SK-N-SH (cell line): ENCODE data around the gene OPHN1. TPM values are rescaled to one million over a fixed set of nuclear protein-coding genes. Genes with fewer than 3 reads are reported as not detected.

Experiments
- CTCF ChIA-PET: fragments of 300-600, 350-600 bp; formaldehyde crosslinking; extraction: SDS; loops from one replicate; lab custom pipeline; 2021; lab: Yijun Ruan, JAX
- POLR2A ChIA-PET: fragments of 350-600 bp; sonication (Branson Sonifier 250); formaldehyde crosslinking; extraction: SDS; loops from one replicate; lab custom pipeline; 2020; ENCODE audit warnings: antibody characterized with exemption, inconsistent platforms; lab: Yijun Ruan, JAX
- DNase-seq: peaks from one replicate; pipeline ENCODE4 v3.0.0; 2012
- H2AFZ ChIP-seq: fragments of 200-600 bp; sonication (generic); 2 replicates; pipeline ENCODE4 v1.8.1; 2016; ENCODE audit warnings: antibody characterized with exemption, mild to moderate bottlenecking, low read depth
- H3F3A ChIP-seq: fragments of 200-600 bp; sonication (generic); replicated peaks from 2 replicates; pipeline ENCODE3; 2016; ENCODE audit warnings: antibody characterized with exemption, mild to moderate bottlenecking; ENCODE audit not compliant: insufficient read depth
- H3K27ac ChIP-seq, 2 experiments: fragments of 200-500 bp in 1 of 2; fragments of 200-600 bp in 1 of 2; sonication (Bioruptor generic) in 1 of 2; sonication (generic), shearing (Covaris generic) in 1 of 2; 2 replicates each; pipeline versions ENCODE4 v1.5.1 to v1.6.1; 2014 to 2016; ENCODE audit warnings: low read depth in 2 of 2, inconsistent platforms in 1 of 2, low read length in 1 of 2, mild to moderate bottlenecking in 1 of 2, mixed read lengths in 1 of 2
- H3K27me3 ChIP-seq: fragments of 200-600 bp; sonication (generic), shearing (Covaris generic); 2 replicates; pipeline ENCODE4 v1.6.1; 2016; ENCODE audit warnings: mixed run types; ENCODE audit not compliant: insufficient read depth
- H3K36me3 ChIP-seq, 2 experiments: fragments of 200-500 bp in 1 of 2; fragments of 200-600 bp in 1 of 2; sonication (Bioruptor generic) in 1 of 2; sonication (generic) in 1 of 2; replicated peaks in 1 of 2; 2 replicates each; pipeline versions ENCODE3 to v1.5.1; 2014 to 2016; ENCODE audit warnings: low read length in 1 of 2, mild to moderate bottlenecking in 1 of 2; ENCODE audit not compliant: insufficient read depth in 2 of 2, control insufficient read depth in 1 of 2
- H3K4me1 ChIP-seq, 2 experiments: fragments of 200-500 bp in 1 of 2; fragments of 200-600 bp in 1 of 2; sonication (Bioruptor generic) in 1 of 2; sonication (generic), shearing (Covaris generic) in 1 of 2; 2 replicates each; pipeline versions ENCODE4 v1.5.1 to v1.6.1; 2014 to 2016; ENCODE audit warnings: low read depth in 1 of 2, low read length in 1 of 2, mixed run types in 1 of 2; ENCODE audit not compliant: insufficient read depth in 2 of 2, control insufficient read depth in 1 of 2
- H3K4me2 ChIP-seq: fragments of 200-600 bp; sonication (generic), shearing (Covaris generic); 2 replicates; pipeline ENCODE4 v1.6.1; 2017; ENCODE audit warnings: mixed run types
- H3K4me3 ChIP-seq, 2 experiments: fragments of 200-500 bp in 1 of 2; fragments of 200-600 bp in 1 of 2; sonication (Bioruptor generic) in 1 of 2; sonication (generic), shearing (Covaris generic) in 1 of 2; 2 replicates each; pipeline versions ENCODE4 v1.5.1 to v1.8.1; 2014 to 2016; ENCODE audit warnings: low read depth in 2 of 2, inconsistent platforms in 1 of 2, low read length in 1 of 2, mild to moderate bottlenecking in 1 of 2, mixed read lengths in 1 of 2, moderate library complexity in 1 of 2
- H3K79me2 ChIP-seq: fragments of 200-600 bp; sonication (generic); 2 replicates; pipeline ENCODE4 v1.8.1; 2017; ENCODE audit warnings: mild to moderate bottlenecking; ENCODE audit not compliant: insufficient read depth
- H3K9ac ChIP-seq: fragments of 200-600 bp; sonication (generic); 2 replicates; pipeline ENCODE4 v1.6.1; 2017; ENCODE audit warnings: mixed run types
- H3K9me2 ChIP-seq: fragments of 200-600 bp; sonication (generic); 2 replicates; pipeline ENCODE4 v1.6.1; 2017; ENCODE audit warnings: mixed run types
- H3K9me3 ChIP-seq: fragments of 200-600 bp; sonication (generic); 2 replicates; pipeline ENCODE4 v1.6.1; 2017; ENCODE audit warnings: mixed run types, mild to moderate bottlenecking, moderate library complexity
- H4K20me1 ChIP-seq: fragments of 200-600 bp; sonication (generic); 2 replicates; pipeline ENCODE4 v1.6.1; 2017; ENCODE audit warnings: mild to moderate bottlenecking, mixed run types; ENCODE audit not compliant: insufficient read depth
- EP300 ChIP-seq, 2 experiments: IDR thresholded peaks; 2 replicates each; pipeline versions ENCODE4 v1.4.0 to v1.6.1; 2012; ENCODE audit warnings: borderline replicate concordance in 1 of 2, low read depth in 1 of 2, low read length in 1 of 2
- FOXM1 ChIP-seq: IDR thresholded peaks from 2 replicates; pipeline ENCODE4 v1.4.0; 2012; ENCODE audit warnings: low read depth, mild to moderate bottlenecking
- GATA2 ChIP-seq: sonication (generic); formaldehyde crosslinking; IDR thresholded peaks from 2 replicates; pipeline ENCODE4 v1.5.0; 2020; ENCODE audit warnings: mild to moderate bottlenecking, missing genetic modification reagents
- IRF3 ChIP-seq: fragments of 150-350 bp; IDR thresholded peaks from 2 replicates; pipeline ENCODE4 v1.6.1; 2016; ENCODE audit warnings: mild to moderate bottlenecking, low read depth, low read length
- JUND ChIP-seq: IDR thresholded peaks from 2 replicates; pipeline ENCODE4 v1.4.0; 2012
- MEF2A ChIP-seq: IDR thresholded peaks from 2 replicates; pipeline ENCODE4 v1.4.0; 2012; ENCODE audit warnings: low read depth, borderline replicate concordance
- NFIC ChIP-seq: IDR thresholded peaks from 2 replicates; pipeline ENCODE4 v1.4.0; 2012; ENCODE audit warnings: borderline replicate concordance
- NRF1 ChIP-seq: IDR thresholded peaks from 2 replicates; pipeline ENCODE4 v1.6.1; 2012; ENCODE audit warnings: low read depth, mild to moderate bottlenecking, low read length
- POLR2AphosphoS5 ChIP-seq: IDR thresholded peaks from 2 replicates; pipeline ENCODE4 v1.6.1; 2012; ENCODE audit warnings: low read depth, low read length
- REST ChIP-seq: IDR thresholded peaks from 2 replicates; pipeline ENCODE4 v1.6.1; 2012; ENCODE audit warnings: mild to moderate bottlenecking, low read depth, low read length, moderate library complexity
- RXRA ChIP-seq: IDR thresholded peaks from 2 replicates; pipeline ENCODE4 v1.4.0; 2012; ENCODE audit warnings: low read depth, mild to moderate bottlenecking, borderline replicate concordance
- SMC3 ChIP-seq: IDR thresholded peaks from 2 replicates; pipeline ENCODE4 v1.6.1; 2012; ENCODE audit warnings: low read depth, low read length, improper control_type of control experiment
- TAF1 ChIP-seq: IDR thresholded peaks from 2 replicates; pipeline ENCODE4 v1.6.1; 2012; ENCODE audit warnings: low read depth, mild to moderate bottlenecking, low read length, moderate library complexity, borderline replicate concordance
- TCF12 ChIP-seq: IDR thresholded peaks from 2 replicates; pipeline ENCODE4 v1.4.0; 2012
- TEAD4 ChIP-seq: IDR thresholded peaks from 2 replicates; pipeline ENCODE4 v1.4.0; 2012; ENCODE audit warnings: mild to moderate bottlenecking, borderline replicate concordance; ENCODE audit not compliant: insufficient read depth
- WGBS: methylation state at CpG from one replicate; pipeline ENCODE4 v1.1.6; 2017; ENCODE audit warnings: low lambda C conversion rate; 5-methylcytosine and 5-hydroxymethylcytosine counted together
- polyA plus RNA-seq, 3 experiments: library from polyadenylated mRNA; depleted of rRNA; stranded (reverse); fragments of >200 nt; gene quantifications; 2 replicates each; pipeline ENCODE4 v1.2.3, GENCODE V29; 2012
- TF ChIP-seq, protein P1 (sequence below): IDR thresholded peaks from 2 replicates; pipeline ENCODE4; 2012

OPHN1 gene
- polyA plus RNA-seq, 1 of the 3 experiments (the other 2 are of a cell fraction) = 1.7 TPM

DNA sequence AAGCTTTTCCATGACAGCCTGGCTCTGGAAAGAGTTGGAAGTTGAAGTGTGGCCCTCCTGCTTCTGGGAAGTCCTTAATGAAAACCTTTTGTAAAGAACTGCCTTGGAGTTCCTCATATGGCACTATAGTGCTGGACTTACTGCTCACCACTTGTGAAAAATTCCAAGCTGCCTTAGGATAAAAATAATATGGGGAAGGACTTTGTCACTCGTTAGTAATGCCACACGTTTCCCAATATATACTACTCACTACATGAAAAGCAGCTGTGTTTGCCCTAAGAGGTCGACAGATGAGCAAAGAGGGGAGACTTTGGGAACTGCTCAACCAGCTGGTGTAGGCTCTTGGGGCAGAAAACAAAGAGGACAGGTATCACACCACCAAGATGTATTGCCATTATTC, 11.7 kb downstream of the OPHN1 start:
- Histone ChIP-seq H3K27me3 (no peaks in the 10 kb centered on the region; the same call in 1 of the 2 replicates), H4K20me1 (0 out of 2 replicates have a peak, but pooled peaks cover 3% of the 10 kb centered on the region), H3K9me3 (no peaks in the 10 kb centered on the region), H3K4me2 (no peak overlapping the region), H3K79me2 (no peaks in the 10 kb centered on the region), H3F3A (no peaks in the 10 kb centered on the region), H3K4me3 (no peak overlapping the region), H3K4me1 (peaks cover 0 to 4% of the 10 kb centered on the region in 2 experiments; a peak in 1 of 4 replicates), H2AFZ (no peak overlapping the region), H3K9ac (no peak overlapping the region), H3K9me2 (no peaks in the 10 kb centered on the region), H3K36me3 (no peaks in the 10 kb centered on the region), H3K27ac (no peak overlapping the region)
- TF ChIP-seq, protein P1, sequence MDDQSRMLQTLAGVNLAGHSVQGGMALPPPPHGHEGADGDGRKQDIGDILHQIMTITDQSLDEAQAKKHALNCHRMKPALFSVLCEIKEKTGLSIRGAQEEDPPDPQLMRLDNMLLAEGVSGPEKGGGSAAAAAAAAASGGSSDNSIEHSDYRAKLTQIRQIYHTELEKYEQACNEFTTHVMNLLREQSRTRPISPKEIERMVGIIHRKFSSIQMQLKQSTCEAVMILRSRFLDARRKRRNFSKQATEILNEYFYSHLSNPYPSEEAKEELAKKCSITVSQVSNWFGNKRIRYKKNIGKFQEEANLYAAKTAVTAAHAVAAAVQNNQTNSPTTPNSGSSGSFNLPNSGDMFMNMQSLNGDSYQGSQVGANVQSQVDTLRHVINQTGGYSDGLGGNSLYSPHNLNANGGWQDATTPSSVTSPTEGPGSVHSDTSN = no peak
- no peak for TF ChIP-seq REST
- TF ChIP-seq TCF12 = no peak
- TF ChIP-seq TEAD4 = no peak
- no peak for TF ChIP-seq POLR2AphosphoS5
- TF ChIP-seq TAF1 = no peak
- no peak for TF ChIP-seq JUND
- no peak for TF ChIP-seq SMC3
- TF ChIP-seq RXRA = no peak
- no peak for TF ChIP-seq MEF2A
- TF ChIP-seq IRF3 = no peak
- no peak for TF ChIP-seq NFIC
- TF ChIP-seq FOXM1 = no peak
- TF ChIP-seq NRF1 = no peak
- no peak for TF ChIP-seq EP300 (IDR thresholded peaks at IDR 0.05; ENCODE audit: borderline replicate concordance in 1 of 2, low read depth in 1 of 2, low read length in 1 of 2)
- TF ChIP-seq GATA2 = no peak
- 27% methylated on average over 3 of the region's 3 CpGs for WGBS
- no peak for DNase-seq
- ChIA-PET CTCF (interaction anchor here (0.8 kb wide), 1 partner anchor 41 kb away, joined by 3 read pairs; no protein-coding TSS in a partner anchor), POLR2A (no interaction called here)
